Skeletal muscle tissue (tissue), 4 donors: ENCODE data around the gene YWHAG. TPM values are rescaled to one million over a fixed set of nuclear protein-coding genes. Genes with fewer than 3 reads are reported as not detected.
A peak's percentile ranks its signal among the peaks of the same experiment; 100 is the strongest.
"Not testable (repeated sequence)": the region's sequence is repeated elsewhere in the genome, so short reads cannot be mapped to it uniquely, and the experiment has no call there.

Experiments used
- H3K27ac ChIP-seq: one replicate; pipeline ENCODE4 v1.7.0; 2013; ENCODE audit warnings: mild to moderate bottlenecking, low read depth, low read length, inconsistent platforms
- H3K27me3 ChIP-seq, 3 donors: one replicate each; pipeline ENCODE4 v1.7.0; 2013; ENCODE audit warnings: low read length in 3 of 3; ENCODE audit not compliant: control insufficient read depth in 3 of 3, insufficient read depth in 3 of 3
- H3K36me3 ChIP-seq, 3 donors: one replicate each; pipeline ENCODE4 v1.7.0; 2013; ENCODE audit warnings: low read length in 3 of 3; ENCODE audit not compliant: control insufficient read depth in 3 of 3, insufficient read depth in 3 of 3
- H3K4me1 ChIP-seq, 3 donors: one replicate each; pipeline ENCODE4 v1.7.0; 2013; ENCODE audit warnings: low read length in 3 of 3, mild to moderate bottlenecking in 3 of 3; ENCODE audit not compliant: control insufficient read depth in 3 of 3, insufficient read depth in 3 of 3
- H3K4me3 ChIP-seq, 3 donors: one replicate each; pipeline ENCODE4 v1.7.0; 2013; ENCODE audit warnings: low read length in 3 of 3
- H3K9ac ChIP-seq, 3 donors: one replicate each; pipeline ENCODE4 v1.7.0; 2013; ENCODE audit warnings: low read length in 3 of 3, mild to moderate bottlenecking in 3 of 3, moderate library complexity in 2 of 3, low read depth in 1 of 3
- H3K9me3 ChIP-seq, 3 donors: one replicate each; pipeline ENCODE4 v1.7.0; 2013; ENCODE audit warnings: low read length in 3 of 3; ENCODE audit not compliant: control insufficient read depth in 3 of 3
- total RNA-seq: library from RNA; depleted of rRNA; stranded (reverse); fragments of >200 nt; gene quantifications from one replicate; pipeline ENCODE4 v1.2.3, GENCODE V29; 2014
- donor health status: Osteomylitis.

YWHAG gene
- 86.1 TPM for total RNA-seq

DNA sequence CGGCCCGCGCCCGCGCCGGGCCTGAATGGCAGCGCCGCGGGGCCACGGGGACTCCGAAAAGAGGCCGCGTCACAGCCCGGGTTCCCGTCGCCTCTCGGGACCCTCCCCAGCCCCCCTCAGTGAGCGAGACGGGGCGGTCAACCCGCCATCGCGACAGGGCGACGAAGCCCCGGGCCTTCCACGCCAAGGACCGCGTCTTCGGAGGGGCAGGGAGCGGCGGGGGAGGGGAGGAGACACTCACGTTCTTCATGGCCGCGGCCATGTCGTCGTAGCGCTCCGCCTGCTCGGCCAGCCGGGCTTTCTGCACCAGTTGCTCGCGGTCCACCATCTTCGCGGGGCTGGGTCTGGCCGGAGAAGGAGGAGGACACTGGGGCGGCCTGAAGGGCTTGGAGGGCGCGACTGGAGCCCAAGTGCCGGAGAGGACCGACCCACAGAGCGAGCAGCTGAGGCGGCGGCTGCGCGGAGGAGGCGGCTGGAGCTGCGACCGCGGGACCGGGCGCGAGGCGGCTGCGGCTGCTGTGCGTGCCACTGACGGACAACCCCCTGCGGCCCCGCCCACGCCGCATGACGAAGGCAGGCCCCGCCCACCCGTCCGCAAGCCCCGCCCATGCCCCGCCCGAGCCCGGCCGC lies at the start of gene YWHAG:
TSS of gene YWHAG (minus strand) at position 511 of the 630 bp plus-strand sequence. CDS start at position 328, 183 bp downstream.
- Histone ChIP-seq H3K9ac (peak within 1 kb of the TSS; percentile 94 to 98 (median 95)), H3K27ac (peak within 1 kb of the TSS; percentile 99), H3K4me1 (peaks cover 29 to 38% (median 30%) of the 10 kb centered on the region in 3 donors), H3K4me3 (peak within 1 kb of the TSS; percentile 91 to 97 (median 96)), H3K27me3 (no peaks in the 10 kb centered on the region), H3K36me3 (peaks cover 0 to 2% (median 0%) of the 10 kb centered on the region in 3 donors), H3K9me3 (no peaks in the 10 kb centered on the region)

DNA sequence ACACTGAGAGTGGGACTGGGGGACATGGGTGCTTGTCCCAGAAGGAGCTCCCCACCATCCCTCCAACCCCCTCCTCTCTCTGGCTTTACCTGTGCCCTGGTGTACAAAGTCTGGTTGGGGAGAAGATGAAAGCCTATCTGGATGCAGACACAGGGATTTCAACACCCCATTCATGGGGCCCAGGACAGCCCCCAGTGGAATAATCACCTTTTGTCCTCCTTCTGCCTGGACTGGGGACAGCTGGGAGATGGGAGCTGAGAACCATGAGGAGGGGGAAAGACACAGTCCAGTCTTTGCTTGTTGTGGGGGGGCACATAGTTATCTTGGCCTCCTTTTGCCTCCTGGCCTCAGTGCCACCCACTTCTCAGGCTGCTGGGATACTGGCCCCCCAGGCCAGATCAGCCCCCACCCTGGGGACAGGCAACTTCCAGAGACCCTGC lies 49.4 kb upstream of the YWHAG start:
- no peaks in the 10 kb centered on the region for H3K4me1 ChIP-seq
- no peaks in the 10 kb centered on the region for H3K36me3 ChIP-seq
- H3K9me3 ChIP-seq: no peaks in the 10 kb centered on the region
- H3K27me3 ChIP-seq: no peaks in the 10 kb centered on the region
- no peak overlapping the region for H3K4me3 ChIP-seq
- H3K27ac ChIP-seq: no peak overlapping the region
- no peak overlapping the region for H3K9ac ChIP-seq

DNA sequence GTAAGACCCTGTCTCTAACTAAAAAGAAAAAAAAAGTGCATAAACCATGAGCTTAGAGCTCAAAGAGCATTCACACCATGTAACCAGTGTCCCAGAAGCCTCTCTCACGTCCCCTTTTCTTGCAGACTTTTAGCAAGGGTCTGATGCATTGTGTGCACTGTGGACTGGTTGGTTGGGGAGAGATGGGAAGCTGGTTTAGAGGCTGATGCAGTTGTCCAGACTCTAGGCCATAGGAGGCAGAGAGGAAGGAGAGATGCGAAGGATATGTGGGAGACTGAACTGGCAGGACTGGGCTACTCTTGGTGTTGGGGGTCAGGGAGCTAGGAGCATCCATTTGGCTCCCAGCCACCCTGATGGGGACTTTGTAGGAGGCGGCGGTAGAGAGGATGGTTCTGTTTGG lies 48.9 kb upstream of the YWHAG start:
- Histone ChIP-seq H3K36me3 (no peaks in the 10 kb centered on the region), H3K4me3 (no peak overlapping the region), H3K9ac (no peak overlapping the region), H3K4me1 (no peaks in the 10 kb centered on the region), H3K27me3 (no peaks in the 10 kb centered on the region), H3K9me3 (no peaks in the 10 kb centered on the region), H3K27ac (no peak overlapping the region)

DNA sequence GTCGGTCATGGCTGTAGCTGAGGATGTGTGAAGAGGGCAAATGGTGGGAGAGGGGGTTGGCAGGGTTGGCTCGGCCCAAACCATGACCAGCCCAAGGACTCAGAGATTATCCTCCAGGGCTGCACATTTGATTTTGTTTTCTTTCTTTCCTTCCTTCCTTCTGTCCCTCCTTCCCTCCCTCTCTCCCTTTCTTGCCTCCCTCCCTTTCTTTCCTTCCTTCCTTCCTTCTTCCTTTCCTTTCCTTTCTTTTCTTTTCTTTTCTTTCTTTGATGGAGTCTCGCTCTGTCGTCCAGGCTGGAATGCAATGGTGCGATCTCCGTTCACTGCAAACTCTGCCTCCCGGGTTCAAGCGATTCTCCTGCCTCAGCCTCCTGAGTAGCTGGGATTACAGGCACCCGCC lies 46.9 kb upstream of the YWHAG start:
- Histone ChIP-seq H3K27ac (no peak overlapping the region), H3K36me3 (no peaks in the 10 kb centered on the region), H3K9me3 (no peaks in the 10 kb centered on the region), H3K4me1 (no peaks in the 10 kb centered on the region), H3K27me3 (no peaks in the 10 kb centered on the region), H3K9ac (no peak overlapping the region), H3K4me3 (no peak overlapping the region)

DNA sequence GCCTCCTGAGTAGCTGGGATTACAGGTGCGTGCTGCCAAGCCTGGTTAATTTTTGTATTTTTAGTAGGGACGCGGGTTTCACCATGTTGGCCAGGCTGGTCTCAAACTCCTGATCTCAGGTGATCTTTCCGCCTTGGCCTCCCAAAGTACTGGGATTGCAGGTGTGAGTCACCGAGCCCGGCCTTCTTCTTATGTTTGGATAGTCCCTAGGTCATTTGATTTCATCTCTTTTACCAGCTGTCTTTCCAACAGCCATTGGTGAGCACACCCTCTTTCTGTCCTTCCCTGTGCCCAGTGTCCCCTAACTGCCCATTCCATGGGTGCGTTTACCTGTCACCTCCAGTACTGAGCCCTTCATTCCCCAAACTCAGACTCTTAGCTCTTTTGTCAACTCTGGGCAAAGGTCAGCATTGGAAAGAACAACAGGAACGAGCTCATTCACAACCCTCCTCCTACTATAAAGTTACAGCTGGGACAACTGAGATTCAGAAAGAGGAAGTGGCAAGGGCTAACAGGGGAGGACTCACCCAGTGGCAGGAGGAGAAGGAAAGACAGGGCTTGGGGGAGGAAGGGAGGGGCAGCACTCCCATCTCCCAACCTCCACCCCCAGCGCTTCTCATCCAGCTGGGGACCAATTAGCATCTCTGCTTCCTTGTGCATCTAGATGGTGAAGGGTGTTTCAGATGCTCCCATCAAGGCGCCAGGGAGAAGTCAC lies 45.1 kb upstream of the YWHAG start:
- Histone ChIP-seq H3K36me3 (no peaks in the 10 kb centered on the region), H3K27ac (no peak overlapping the region)

DNA sequence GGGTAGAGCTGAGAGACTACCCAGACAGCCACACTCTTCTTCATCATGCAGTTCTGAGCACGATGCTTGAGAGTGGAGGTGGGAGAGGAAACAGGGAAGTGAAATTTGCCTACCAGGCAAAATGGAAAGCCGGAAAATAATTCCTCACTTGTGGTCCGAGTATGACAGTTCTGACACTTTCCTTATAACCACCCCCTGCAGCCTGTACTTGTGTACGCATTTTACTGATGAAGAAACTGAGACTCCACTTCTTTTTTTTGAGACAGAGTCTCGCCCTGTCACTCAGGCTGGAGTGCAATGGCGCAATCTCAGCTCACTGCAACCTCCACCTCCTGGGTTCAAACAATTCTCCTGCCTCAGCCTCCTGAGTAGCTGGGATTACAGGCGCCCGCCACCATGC lies 44.3 kb upstream of the YWHAG start:
- H3K27me3 ChIP-seq, H3K9me3 ChIP-seq, H3K4me3 ChIP-seq, H3K9ac ChIP-seq, H3K4me1 ChIP-seq, H3K36me3 ChIP-seq, H3K27ac ChIP-seq: not testable (repeated sequence)

More for the DNA sequence above, 45.1 kb upstream of the YWHAG start:
- no peak overlapping the region for H3K9ac ChIP-seq
- no peaks in the 10 kb centered on the region for H3K9me3 ChIP-seq
- H3K4me3 ChIP-seq: no peak overlapping the region
- no peaks in the 10 kb centered on the region for H3K27me3 ChIP-seq
- no peaks in the 10 kb centered on the region for H3K4me1 ChIP-seq

- Histone ChIP-seq H3K36me3 (no peaks in the 10 kb centered on the region), H3K9me3 (no peaks in the 10 kb centered on the region), H3K9ac (no peak overlapping the region), H3K4me1 (peaks cover 9 to 11% (median 11%) of the 10 kb centered on the region in 3 donors), H3K27ac (no peak overlapping the region), H3K4me3 (no peak overlapping the region), H3K27me3 (no peaks in the 10 kb centered on the region)
Observed at GRCh38 chr7:76400248-76400647, 41.5 kb upstream of the YWHAG start.

GRCh38 chr7:76397409-76398183 lies 38.8 kb upstream of the YWHAG start:
- Histone ChIP-seq H3K27ac (no peak overlapping the region), H3K27me3 (no peaks in the 10 kb centered on the region), H3K9me3 (no peaks in the 10 kb centered on the region), H3K4me1 (peaks cover 14 to 20% (median 17%) of the 10 kb centered on the region in 3 donors), H3K36me3 (no peaks in the 10 kb centered on the region), H3K9ac (peak overlapping the region in 2 of 3 donors; percentile 45 to 54), H3K4me3 (peak overlapping the region; percentile 65 to 79 (median 73))

GRCh38 chr7:76396864-76397263 lies 38.1 kb upstream of the YWHAG start:
- no peaks in the 10 kb centered on the region for H3K27me3 ChIP-seq
- peaks cover 17 to 22% (median 19%) of the 10 kb centered on the region in 3 donors for H3K4me1 ChIP-seq
- no peak overlapping the region for H3K27ac ChIP-seq
- no peaks in the 10 kb centered on the region for H3K36me3 ChIP-seq
- peak overlapping the region in 2 of 3 donors; percentile 73 to 79 for H3K4me3 ChIP-seq
- no peak overlapping the region for H3K9ac ChIP-seq
- H3K9me3 ChIP-seq: no peaks in the 10 kb centered on the region
